ENCODE results near the gene TTLL11.

Gene TTLL11

GRCh38 chr9:122135529-122135859, 42.4 kb upstream of the TTLL11 start:
- no peak overlapping the region for H3K27ac ChIP-seq (ENCODE audit: poor library complexity, severe bottlenecking)
- H3K9me3 ChIP-seq (ENCODE audit: severe bottlenecking) = no peaks in the 10 kb centered on the region
- no peak for TF ChIP-seq CTCF (IDR thresholded peaks at IDR 0.05; ENCODE audit: poor library complexity, severe bottlenecking)
- H3K4me3 ChIP-seq (ENCODE audit: severe bottlenecking) = no peak overlapping the region
- H3K36me3 ChIP-seq (ENCODE audit: low read depth) = no peaks in the 10 kb centered on the region
- no peak for DNase-seq (ENCODE audit: low spot score)
- no peak for ATAC-seq (ENCODE audit: low read depth)
- H3K4me1 ChIP-seq (ENCODE audit: insufficient read depth, poor library complexity, severe bottlenecking) = peaks cover 4% of the 10 kb centered on the region
- H3K27me3 ChIP-seq (ENCODE audit: insufficient read depth, poor library complexity, severe bottlenecking) = no peaks in the 10 kb centered on the region

- no peak for ATAC-seq (ENCODE audit: low read depth)
- H3K9me3 ChIP-seq (ENCODE audit: severe bottlenecking) = no peaks in the 10 kb centered on the region
- no peak for DNase-seq (ENCODE audit: low spot score)
- no peaks in the 10 kb centered on the region for H3K36me3 ChIP-seq (ENCODE audit: low read depth)
- H3K27ac ChIP-seq (ENCODE audit: poor library complexity, severe bottlenecking) = no peak overlapping the region
- H3K4me3 ChIP-seq (ENCODE audit: severe bottlenecking) = no peak overlapping the region
- no peaks in the 10 kb centered on the region for H3K27me3 ChIP-seq (ENCODE audit: insufficient read depth, poor library complexity, severe bottlenecking)
- TF ChIP-seq CTCF (IDR thresholded peaks at IDR 0.05; ENCODE audit: poor library complexity, severe bottlenecking) = no peak
- no peaks in the 10 kb centered on the region for H3K4me1 ChIP-seq (ENCODE audit: insufficient read depth, poor library complexity, severe bottlenecking)
These were observed 41.9 kb upstream of the TTLL11 start for GRCh38 chr9:122134822-122135528.

- no peak for DNase-seq (ENCODE audit: low spot score)
- Histone ChIP-seq H3K9me3 (ENCODE audit: severe bottlenecking) (no peaks in the 10 kb centered on the region), H3K4me1 (ENCODE audit: insufficient read depth, poor library complexity, severe bottlenecking) (no peaks in the 10 kb centered on the region), H3K27ac (ENCODE audit: poor library complexity, severe bottlenecking) (no peak overlapping the region), H3K36me3 (ENCODE audit: low read depth) (no peaks in the 10 kb centered on the region), H3K4me3 (ENCODE audit: severe bottlenecking) (no peak overlapping the region), H3K27me3 (ENCODE audit: insufficient read depth, poor library complexity, severe bottlenecking) (no peaks in the 10 kb centered on the region)
- no peak for TF ChIP-seq CTCF (IDR thresholded peaks at IDR 0.05; ENCODE audit: poor library complexity, severe bottlenecking)
- no peak for ATAC-seq (ENCODE audit: low read depth)
These were observed 41.0 kb upstream of the TTLL11 start for GRCh38 chr9:122133984-122134535.

- DNase-seq (ENCODE audit: low spot score) = no peak
These were observed 40.3 kb upstream of the TTLL11 start for GRCh38 chr9:122133263-122133983.

More at GRCh38 chr9:122133263-122133983, 40.3 kb upstream of the TTLL11 start:
- Histone ChIP-seq H3K27me3 (ENCODE audit: insufficient read depth, poor library complexity, severe bottlenecking) (no peaks in the 10 kb centered on the region), H3K9me3 (ENCODE audit: severe bottlenecking) (no peaks in the 10 kb centered on the region), H3K27ac (ENCODE audit: poor library complexity, severe bottlenecking) (no peak overlapping the region), H3K4me1 (ENCODE audit: insufficient read depth, poor library complexity, severe bottlenecking) (no peaks in the 10 kb centered on the region), H3K36me3 (ENCODE audit: low read depth) (no peaks in the 10 kb centered on the region), H3K4me3 (ENCODE audit: severe bottlenecking) (no peak overlapping the region)
- no peak for TF ChIP-seq CTCF (IDR thresholded peaks at IDR 0.05; ENCODE audit: poor library complexity, severe bottlenecking)
- ATAC-seq (ENCODE audit: low read depth) = no peak

All from RWPE2 (cell line).